HCT116 (cell line): ENCODE results near the gene GRM6.

ENCODE experiments used
- EGR1 ChIP-seq: IDR thresholded peaks from 2 replicates; pipeline ENCODE4 v1.6.1; 2012; ENCODE audit warnings: low read depth
- POLR2A ChIP-seq: IDR thresholded peaks from 2 replicates; pipeline ENCODE4 v1.7.0; 2011; ENCODE audit warnings: borderline replicate concordance; ENCODE audit not compliant: insufficient read depth, insufficient read length; ENCODE audit errors: extremely low read depth
- POLR2AphosphoS5 ChIP-seq: IDR thresholded peaks from 2 replicates; pipeline ENCODE4 v1.6.1; 2011; ENCODE audit warnings: mild to moderate bottlenecking, low read depth, low read length, moderate library complexity
- REST ChIP-seq: IDR thresholded peaks from 2 replicates; pipeline ENCODE4 v1.6.1; 2012; ENCODE audit warnings: low read depth
- ZFX ChIP-seq: fragments of 450-650 bp; IDR thresholded peaks from 2 replicates; pipeline ENCODE4 v1.6.1; 2017
- TF ChIP-seq, protein P1 (sequence below), 3 experiments: fragments of 200-600 bp in 1 of 3; sonication (generic) in 1 of 3; IDR thresholded peaks in 2 of 3; conservative IDR thresholded peaks in 1 of 3; 2 replicates each; pipeline ENCODE4 v1.5.1; 2012 to 2017; ENCODE audit warnings: low read depth in 2 of 3, low read length in 2 of 3, antibody characterized with exemption in 1 of 3, borderline replicate concordance in 1 of 3, control low read depth in 1 of 3, mild to moderate bottlenecking in 1 of 3, mixed read lengths in 1 of 3, mixed run types in 1 of 3, moderate library complexity in 1 of 3; ENCODE audit not compliant: insufficient read depth in 1 of 3

- TF ChIP-seq EGR1 (no peak), POLR2AphosphoS5 (no peak), POLR2A (no peak), REST (no peak), ZFX (no peak)
- TF ChIP-seq, protein P1, sequence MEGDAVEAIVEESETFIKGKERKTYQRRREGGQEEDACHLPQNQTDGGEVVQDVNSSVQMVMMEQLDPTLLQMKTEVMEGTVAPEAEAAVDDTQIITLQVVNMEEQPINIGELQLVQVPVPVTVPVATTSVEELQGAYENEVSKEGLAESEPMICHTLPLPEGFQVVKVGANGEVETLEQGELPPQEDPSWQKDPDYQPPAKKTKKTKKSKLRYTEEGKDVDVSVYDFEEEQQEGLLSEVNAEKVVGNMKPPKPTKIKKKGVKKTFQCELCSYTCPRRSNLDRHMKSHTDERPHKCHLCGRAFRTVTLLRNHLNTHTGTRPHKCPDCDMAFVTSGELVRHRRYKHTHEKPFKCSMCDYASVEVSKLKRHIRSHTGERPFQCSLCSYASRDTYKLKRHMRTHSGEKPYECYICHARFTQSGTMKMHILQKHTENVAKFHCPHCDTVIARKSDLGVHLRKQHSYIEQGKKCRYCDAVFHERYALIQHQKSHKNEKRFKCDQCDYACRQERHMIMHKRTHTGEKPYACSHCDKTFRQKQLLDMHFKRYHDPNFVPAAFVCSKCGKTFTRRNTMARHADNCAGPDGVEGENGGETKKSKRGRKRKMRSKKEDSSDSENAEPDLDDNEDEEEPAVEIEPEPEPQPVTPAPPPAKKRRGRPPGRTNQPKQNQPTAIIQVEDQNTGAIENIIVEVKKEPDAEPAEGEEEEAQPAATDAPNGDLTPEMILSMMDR (IDR thresholded peaks at IDR 0.05 in 2 of 3, conservative IDR thresholded peaks at IDR 0.05 in 1 of 3; ENCODE audit: borderline replicate concordance in 1 of 3, insufficient read depth in 1 of 3, low read depth in 2 of 3, low read length in 2 of 3): no peak
Measured at GRCh38 chr5:178986326-178986960, 8.7 kb downstream of the GRM6 start.
